AG20443 (cell line): ENCODE data around the gene ADGRL2.
A peak's percentile ranks its signal among the peaks of the same experiment; 100 is the strongest.

ENCODE experiments used
- DNase-seq: peaks from one replicate; pipeline ENCODE4 v3.0.0; 2012; ENCODE audit warnings: low spot score, mixed read lengths

The ADGRL2 gene

DNA sequence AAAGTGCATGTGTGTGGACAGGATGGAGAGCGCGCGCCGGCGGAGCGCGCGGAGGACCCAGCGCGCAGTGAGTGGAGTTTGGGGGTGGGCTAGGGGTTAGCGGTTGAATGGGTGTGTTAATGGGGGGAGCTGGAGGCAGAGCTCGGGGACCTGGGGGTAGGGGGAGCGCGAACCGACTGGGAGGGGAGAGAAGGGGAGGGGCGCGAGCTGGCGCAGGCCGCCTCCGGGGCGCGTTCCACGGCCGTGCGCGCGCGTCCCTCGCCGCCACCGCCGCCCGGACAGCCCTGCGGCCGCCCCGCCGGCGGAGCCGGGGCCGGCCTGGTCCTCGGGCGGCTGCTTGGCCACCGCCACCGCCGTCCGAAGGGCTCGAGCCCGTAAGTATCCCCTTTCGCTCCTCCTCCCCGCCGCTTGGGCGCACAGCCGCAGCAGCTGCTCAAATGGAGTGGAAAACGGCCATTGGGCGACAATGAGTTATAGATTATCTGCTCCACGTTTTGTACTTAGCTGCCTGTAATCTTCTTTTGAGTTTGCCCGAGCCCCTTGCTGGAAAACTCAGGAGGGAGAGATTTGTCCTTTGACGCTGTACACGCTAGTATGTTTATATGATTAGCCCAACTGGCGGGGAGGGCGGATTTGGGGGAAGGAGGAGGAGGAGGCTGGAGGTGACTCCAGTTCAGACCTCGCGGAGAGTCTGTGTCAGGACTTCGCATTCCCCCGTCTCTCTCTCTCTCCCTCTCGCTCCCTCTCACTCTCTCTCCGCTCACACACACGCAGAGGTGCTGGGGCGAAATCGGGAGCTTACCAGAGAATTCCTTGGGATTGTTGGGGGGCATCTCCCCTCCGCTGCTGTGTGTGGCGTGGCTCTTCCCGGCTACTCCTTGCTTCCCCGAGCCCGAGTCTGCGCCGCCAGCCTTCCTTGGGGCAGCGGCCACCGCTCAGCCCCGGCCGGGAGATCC, at the start of gene ADGRL2:
TSS of gene ADGRL2 (plus strand) at position 240 of the 956 bp plus-strand sequence. CDS start 36,051 bp downstream, outside the sequence.
- DNase-seq: peak; percentile 82

DNA sequence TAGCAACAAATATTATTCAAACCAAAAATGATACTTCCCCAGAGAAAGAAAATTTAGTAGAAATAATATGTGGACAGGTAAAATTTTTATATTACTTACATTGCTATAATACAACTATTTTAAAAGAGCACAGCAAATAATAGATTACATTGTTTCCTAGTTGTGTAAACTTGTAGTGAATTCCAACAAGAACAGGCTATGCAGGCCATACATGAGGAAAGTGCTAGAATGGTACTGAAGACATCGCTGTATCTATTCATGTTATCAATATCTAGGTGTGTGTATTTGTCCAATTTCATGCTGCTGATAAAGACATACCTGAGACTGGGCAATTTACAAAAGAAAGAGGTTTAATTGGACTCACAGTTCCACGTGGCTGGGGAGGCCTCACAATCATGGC, 47.9 kb upstream of the ADGRL2 start:
- DNase-seq: no peak

DNA sequence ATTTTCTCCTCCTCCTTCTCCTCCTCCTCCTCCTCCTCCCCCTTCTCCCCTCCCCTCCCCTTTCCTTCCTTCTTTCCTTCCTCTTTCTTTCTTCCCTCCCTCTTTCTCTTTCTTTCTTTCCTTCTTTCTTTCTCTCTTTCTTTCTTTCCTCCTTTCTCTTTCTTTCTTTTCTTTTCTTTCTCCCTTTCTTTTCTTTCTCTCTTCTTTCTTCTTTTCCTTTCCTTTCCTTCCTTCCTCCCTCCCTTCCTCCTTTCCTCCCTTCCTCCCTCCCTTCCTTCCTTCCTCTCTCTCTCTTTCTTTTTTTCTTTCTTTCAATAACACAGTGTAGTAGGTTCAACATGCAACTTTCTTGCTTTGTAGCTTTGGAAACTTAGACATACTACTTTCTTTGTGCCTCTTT, 46.3 kb upstream of the ADGRL2 start:
- DNase-seq: no peak

DNA sequence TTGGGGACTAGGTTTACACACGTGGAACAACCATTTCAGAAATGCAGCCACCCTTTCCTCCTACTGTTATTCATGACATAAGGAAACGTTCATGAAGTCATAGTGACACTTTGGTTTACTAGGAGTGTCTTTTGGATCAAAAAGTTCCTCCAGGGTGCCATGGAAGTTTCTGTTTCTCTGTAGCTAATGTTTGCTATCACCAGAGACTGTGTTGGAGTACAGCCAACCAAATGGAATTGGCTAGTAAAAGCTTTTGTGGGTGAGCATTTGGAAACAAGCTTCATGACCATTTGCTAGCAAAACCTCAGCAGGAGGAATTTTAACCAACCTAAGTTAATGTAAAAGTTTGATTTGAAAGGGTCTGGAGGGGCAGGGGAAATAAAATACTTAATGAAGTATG, 43.9 kb upstream of the ADGRL2 start:
- DNase-seq: no peak

DNA sequence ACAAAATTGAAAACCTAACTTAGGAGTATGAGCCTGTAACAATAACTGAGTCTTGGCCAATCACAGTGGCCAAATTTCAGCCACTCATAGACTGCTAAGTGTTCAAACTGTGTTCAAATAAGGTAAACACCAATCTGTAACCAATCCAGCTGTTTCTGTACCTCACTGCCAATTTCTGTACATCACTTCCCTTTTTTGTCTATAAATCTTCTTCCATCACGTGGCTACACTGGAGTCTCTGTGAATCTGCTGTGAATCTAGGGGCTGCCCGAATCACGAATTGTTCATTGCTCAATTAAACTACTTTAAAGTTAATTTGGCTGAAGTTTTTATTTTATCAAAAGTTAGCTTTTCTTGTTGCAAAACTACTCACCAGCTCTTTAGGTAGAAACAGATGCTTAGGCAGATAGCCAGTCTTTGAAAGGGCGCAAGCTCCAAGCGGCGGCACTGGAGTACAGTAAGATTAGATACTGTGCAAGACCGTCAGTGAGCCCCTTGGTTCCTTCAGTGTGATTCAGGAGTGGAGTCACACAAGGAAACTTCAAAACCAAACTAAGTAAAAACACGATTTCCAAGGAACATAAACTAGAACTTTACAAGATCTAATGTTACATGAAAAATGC, 43.2 kb upstream of the ADGRL2 start:
- no peak for DNase-seq

DNA sequence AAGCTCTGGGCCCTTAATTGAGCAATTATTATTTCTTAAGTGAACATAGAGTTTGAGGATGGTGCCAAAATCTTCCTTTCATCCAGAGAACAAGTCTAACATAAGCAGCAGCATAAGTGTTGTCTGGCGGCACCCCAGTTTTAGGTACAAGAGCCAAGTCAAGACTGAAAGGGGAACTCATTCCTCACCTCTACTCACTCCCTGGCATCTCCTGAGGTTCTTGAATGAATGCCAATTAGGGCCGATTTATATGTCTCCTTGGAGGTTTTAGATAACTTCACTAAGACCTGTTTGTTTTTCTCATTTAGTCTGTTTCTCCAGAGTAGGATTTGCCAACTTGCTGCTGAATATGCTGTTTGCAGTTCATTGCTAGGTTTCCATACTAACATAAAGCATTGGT, 42.6 kb upstream of the ADGRL2 start:
- no peak for DNase-seq

DNA sequence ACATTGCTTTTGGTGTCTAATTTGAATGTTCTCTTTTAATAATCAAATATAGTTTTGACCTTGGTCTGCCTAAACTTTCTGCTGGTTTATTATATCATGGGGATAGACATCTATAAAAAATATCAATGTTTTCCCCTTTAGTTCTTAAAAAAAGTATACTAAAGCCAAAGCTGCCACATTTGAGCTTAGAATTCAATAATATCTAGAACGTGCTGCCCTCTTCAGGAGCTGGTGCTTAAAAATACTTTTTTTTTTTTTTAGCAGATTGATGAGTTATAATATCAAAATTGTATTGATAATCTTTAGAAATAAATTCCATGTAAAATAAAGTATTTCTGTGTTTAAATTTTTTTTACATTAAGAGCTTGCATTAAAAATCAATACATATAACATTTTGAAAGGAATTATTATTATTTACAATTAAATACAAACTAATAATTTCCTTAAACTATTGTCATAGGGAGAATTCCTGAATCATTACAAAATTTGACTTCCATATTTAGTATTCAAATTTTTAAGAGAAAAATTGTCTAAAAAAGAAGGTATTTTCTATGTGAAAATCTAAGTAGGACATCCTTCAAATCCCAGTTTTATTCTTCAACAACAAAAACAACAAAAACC, 40.1 kb upstream of the ADGRL2 start:
- DNase-seq: peak; percentile 28

DNA sequence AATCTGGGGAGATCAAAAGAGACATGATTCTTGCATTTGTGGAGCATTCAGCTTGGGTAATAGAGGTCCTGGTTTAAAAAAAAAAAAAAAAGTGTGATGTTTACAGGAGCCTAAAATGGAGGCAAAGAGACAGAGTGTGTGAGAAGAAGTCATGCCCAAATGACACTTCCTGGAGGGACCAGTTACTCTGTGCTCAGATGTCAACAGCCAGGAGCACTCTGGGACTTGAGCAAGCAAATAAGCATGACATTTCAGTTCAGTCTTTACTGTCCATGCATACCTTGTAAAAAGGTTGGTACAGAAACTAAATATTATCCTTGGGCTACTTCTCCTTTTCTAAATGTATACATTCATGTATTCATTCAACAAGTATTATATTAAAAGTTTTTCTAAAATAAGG, 25.2 kb upstream of the ADGRL2 start:
- no peak for DNase-seq

DNA sequence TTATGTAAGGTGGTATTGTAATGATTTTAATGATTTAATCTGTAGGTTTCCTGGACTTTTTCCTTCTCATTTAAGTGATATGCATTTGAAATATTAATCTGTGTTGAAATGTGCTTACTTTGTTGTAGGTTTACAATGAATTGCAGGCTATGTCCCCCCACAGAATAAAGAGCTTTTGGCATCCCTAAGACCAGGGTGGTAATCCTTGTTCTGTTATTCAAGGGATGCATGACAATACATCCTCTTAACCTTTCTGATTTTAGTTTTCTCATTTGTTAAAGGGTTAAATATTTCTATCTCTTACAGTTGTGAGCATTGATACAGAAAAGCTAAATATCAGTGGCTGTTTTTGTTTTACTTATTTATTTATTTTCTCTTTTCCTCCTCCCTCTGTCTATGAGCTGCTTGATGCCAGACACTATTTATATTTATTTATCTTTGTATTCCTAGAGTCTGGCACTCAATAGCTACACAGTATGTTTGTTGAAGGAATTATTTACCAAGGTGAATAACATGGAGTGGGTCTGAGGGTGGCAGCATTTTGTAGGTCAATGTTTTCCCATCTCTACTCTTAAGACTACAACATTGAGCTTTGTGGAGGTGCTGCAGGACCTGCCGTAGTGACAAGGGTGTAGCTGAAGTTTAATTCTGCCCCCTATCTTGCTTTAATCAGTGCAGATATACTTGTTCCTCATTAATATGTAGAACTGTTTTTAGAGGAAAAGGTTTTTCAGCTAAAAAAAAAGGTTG, 19.9 kb upstream of the ADGRL2 start:
- no peak for DNase-seq

DNA sequence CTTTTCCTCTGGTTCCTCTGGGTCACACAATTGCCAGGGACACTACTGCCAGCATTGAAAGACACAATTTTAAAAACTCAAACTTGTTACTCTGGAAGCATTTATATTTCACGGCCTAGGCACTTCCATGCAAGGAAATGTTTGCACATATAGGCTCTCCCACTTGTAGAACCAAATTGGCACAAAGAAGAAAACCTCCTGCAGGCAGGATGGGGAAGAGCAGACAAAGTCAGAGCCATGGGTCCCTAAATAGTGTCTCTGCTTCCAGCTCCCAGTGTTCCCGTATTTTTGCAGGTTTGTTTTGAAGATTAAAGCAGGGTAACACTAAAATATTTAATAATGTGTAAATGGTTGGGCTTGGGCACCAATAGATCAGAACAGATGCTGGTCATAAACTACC, 19.0 kb upstream of the ADGRL2 start:
- no peak for DNase-seq

DNA sequence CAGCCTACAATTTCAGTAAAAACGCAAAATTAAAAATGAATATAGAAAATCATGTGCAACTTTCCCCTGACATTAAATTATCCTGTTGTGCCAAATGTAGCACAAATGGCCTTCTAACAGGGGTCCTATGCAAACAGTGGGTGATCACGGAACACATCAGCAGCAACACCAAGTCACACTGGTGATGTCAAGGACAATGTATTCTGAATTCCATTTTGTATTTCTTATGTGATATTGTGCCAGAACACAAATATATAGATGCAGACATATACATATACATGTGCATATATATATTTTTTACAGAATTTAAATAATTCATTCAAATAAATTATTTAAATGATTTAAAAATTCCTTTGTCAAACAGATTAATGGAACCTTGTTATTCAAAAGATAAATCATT, 8.6 kb upstream of the ADGRL2 start:
- no peak for DNase-seq

DNA sequence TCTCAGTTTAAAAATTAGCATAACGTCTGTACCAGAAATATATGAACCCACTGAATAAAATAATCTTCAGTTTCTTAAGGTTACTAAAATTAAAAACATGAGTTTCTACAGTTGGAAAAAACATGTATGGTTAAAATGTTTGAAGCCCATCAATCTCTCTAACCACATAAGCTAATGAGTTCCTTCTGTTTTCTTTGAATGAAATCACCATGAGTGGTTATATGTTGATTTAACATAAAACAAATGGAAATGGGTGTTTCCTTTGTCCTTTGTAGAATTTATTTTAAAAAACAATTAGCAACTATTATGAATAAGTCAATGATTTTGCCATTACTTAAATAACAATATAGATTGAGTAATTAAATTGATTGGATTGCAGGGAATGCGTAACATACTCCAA, 3.0 kb upstream of the ADGRL2 start:
- no peak for DNase-seq

DNA sequence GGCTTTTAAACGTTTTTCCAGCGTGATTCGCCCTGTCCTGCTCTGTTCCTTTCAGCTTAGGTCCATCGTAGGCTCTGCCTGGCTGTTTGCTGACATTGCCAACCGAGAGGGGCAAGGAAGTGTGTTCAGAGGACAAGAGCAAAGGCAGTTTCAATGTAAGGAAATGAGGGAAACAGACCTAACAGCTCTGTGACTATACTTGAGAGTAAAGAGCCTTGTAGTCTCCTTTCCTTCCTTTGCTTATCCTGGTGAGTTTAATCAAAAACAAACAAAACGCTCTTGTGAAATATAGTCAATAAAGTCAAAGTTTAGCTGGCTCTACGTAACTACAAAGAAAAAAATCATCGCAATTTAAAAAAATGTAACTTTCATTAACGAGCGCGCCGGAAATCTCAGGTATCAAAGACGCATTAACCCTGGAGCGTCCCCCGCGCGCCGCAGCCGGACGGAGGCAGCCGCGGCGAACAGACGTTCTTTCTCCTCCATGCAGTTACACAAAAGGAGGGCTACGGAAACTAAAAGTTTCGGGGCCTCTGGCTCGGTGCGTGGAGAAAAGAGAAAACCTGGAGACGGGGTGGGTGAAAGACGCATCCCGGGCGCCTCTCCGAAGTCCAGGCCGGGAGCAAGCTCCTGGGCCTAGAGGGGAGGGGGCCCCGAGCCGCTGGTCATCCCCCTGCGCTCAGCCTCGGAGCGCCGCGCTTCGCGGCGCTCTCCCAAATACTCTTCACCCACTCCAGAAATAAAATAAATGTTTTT, 617 bp upstream of the ADGRL2 start:
- DNase-seq: peak; percentile 65

DNA sequence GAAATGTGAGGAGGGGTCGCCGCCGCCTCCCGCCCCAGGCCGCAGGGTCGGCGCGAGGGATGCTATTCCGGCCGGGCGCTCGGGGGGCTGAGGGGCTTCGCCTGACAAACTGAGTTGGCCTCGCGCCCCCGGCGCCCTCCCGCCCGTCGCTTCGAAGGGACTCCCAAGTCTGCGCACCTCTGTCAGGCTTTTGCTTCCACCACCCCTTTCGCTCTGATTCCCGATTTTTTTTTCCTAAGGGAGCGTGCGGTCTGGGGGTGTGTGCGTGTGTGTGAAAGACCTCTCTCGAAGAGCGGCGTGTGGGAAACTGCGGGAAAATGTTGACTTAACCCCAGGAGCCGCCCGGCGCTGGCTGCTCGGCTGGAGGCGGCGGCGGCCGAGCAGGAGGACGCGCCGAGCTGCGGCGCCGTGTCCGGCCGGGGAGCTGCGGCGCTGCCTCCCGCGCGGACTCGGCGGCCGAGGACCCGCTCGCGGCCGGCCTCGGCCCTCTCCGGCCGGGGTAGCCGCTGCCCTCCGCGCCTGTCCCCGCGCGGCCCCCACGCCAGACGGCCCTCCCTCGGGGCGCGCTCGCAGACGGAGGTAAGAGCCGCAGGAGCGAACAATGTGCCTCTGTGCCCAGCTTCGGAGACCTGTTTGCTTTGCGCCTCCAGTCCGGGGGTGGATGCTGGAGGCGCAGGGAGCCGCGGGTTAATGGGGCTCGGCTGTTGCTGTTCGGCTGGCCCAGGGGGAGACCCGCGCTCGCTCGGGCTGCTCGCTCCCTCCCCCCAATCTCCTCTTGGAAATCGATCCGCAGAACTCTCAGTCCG, 1.1 kb downstream of the ADGRL2 start:
- peak; percentile 69 for DNase-seq

DNA sequence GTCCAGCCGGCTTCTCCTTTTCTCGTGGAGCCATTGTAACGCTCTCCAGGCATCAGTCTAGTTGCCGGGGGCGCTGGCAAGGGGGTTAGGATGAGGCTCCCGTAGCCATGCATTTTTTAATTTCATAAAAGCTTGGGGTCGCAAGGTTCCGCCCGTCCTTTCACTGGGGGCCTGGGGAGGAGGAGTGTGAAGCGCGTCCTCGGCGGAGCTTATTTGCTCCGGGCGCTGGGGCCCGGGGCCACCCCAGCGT, 1.6 kb downstream of the ADGRL2 start:
- no peak for DNase-seq

DNA sequence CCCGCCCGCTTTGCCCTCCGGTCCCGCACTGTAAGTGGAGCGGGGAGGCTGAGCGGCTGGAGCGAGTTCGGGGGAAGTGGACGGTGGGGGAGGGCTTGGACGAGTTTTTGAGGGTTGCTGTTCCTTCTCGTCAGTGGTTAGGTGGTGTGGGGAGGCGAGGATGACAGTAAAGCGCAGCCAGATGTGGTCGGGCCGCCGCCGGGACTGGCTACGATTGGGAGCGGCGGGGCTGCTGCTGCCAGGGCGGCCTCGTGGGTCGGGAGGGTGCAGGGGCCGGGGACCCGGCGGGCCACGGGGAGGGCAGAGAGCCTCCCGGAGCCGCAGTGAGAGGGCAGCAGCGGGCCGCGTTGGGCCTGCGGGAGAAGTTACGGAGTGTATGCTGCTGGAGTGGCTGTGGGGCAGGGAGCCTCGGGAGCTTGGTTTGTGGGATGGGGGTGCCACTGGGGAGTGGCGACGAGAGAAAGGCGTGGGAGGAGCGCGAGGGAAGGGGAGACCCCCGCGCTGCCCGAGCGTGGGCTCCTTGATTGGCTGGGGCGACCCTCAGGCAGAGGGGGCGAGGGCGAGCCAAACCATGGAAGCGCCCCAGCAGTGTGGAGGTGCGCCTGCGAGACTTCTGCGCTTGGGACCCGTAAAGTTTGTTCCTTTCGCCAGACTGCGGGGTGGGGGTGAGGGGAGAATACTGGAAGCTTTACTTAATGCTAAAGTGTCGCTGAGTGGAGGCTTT, 2.1 kb downstream of the ADGRL2 start:
- DNase-seq: peak; percentile 84

DNA sequence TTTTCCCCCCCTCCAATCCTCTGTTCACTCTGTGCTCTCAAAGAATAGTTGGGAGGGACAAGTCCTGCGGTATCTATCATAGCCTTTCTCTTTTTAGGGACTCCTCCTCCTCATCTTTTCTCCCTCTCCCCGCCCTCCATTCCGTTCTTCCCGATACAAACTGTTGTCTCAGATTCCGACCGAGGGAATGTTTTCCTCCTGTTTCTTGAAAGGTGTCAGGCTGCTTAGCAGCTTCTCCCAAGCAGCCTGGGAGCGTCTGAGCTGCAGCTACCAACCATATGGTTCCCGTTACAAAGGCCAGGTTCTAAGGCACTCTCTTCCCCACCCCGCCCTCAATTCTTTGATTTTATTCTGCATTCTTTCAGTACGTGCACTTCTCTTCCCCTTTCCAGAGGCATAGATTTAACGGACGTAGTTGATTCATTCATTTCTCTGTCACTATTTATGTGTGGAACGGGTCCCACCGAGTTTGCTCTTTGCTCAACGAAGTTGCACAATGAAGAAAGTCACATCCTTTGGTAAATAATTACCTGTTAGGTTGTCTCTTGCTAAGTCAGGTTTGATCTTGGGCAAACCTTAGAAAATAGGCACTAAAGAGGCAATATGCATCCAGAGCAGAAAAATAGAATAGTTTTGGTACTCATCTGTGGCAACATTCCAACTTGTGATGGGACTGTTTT, 2.8 kb downstream of the ADGRL2 start:
- peak; percentile 22 for DNase-seq

DNA sequence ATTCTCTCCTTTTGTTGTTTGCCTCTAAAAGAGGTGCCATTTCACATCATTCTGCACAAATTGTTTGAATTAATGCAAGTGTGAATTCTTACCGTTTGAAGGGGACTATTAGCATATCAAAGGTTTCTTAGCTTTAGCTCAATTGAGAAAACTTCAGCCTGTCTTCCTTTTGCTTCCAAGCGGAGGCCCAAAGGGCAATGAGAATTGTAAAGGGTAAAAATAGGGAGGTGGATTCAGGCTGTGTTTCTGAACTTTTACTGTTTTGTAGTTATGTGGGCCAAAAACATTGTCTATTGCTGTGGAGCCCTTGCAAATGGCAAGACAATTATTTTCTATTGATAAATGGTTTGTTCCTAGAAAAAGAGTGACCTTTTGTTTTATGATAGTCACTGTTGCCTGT, 3.6 kb downstream of the ADGRL2 start:
- no peak for DNase-seq

DNA sequence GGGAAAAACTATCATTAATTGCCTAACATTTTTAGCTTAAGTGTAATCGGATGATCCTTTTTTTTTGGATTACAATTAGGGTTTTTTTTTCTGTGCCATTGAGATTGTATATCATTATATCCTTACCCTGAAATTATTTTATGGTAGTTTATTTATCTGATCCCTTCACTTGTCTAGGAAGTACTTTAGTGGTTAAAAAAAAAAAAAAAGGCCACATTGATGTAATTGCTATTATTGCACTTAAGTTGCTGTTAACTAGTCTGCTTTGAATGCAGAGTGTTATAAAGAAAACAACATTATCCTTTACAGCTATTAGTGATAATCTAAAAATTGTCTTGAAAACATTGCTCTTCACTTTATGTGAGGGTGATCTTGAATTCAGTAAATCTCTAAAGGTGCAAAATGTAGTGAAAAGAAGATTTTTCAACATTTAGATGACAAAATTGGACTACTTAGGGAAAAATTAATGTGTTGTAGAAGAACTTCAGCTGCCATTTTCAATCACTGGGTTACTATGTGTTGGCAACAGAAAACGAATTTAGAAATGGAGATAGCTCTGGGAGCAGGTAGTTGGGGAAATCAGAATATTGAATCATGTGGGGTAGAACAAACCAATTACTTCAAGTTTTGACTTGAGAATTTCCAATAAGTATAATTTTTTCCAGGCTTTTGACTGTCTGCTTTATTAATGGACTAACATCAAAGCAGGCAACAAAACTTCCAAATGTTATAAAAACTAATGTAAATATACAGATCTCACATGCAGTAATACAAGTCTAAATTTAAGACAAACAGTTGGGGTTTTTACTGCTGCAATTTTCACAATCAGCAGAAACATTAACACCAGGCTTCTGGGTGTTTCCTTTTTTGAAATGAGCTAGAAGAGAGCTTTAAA, 5.0 kb downstream of the ADGRL2 start:
- DNase-seq: no peak
